WTC11 (cell line): ENCODE data around the gene ALAS1. TPM values are rescaled to one million over a fixed set of nuclear protein-coding genes. Genes with fewer than 3 reads are reported as not detected.

Source experiments
- ATAC-seq: fragments of 200-7000 bp; cut with Tn5 transposase; 2 replicates; pipeline ENCODE4 v1.10.0; 2021; ENCODE audit warnings: mild to moderate bottlenecking, moderate library complexity
- CTCF ChIA-PET: fragments of 300-600 bp; sonication (Branson Sonifier 250); formaldehyde crosslinking; loops from one replicate; lab custom pipeline; 2021; ENCODE audit warnings: antibody characterized with exemption; lab: Charles Lee
- POLR2A ChIA-PET: fragments of 350-600 bp; sonication (Branson Sonifier 250); formaldehyde crosslinking; loops from one replicate; lab custom pipeline; 2021; ENCODE audit warnings: antibody characterized with exemption; lab: Charles Lee
- DNase-seq: peaks from one replicate; pipeline ENCODE4 v3.0.0; 2021; ENCODE audit warnings: low spot score
- H3K27ac Mint-ChIP-seq: 2 replicates; pipeline ENCODE4 v1.8.0; 2021; ENCODE audit warnings: mixed read lengths
- H3K27me3 Mint-ChIP-seq: 2 replicates; pipeline ENCODE4 v1.8.0; 2021; ENCODE audit warnings: low read depth, mild to moderate bottlenecking, moderate library complexity, mixed read lengths
- H3K36me3 Mint-ChIP-seq: 2 replicates; pipeline ENCODE4 v1.8.0; 2021; ENCODE audit warnings: mixed read lengths
- H3K4me1 Mint-ChIP-seq: 2 replicates; pipeline ENCODE4 v1.8.0; 2022; ENCODE audit warnings: mixed read lengths
- H3K4me3 Mint-ChIP-seq: 2 replicates; pipeline ENCODE4 v1.8.0; 2021; ENCODE audit warnings: mild to moderate bottlenecking, moderate library complexity, mixed read lengths
- H3K9me3 Mint-ChIP-seq: 2 replicates; pipeline ENCODE4 v1.8.0; 2021; ENCODE audit warnings: mixed read lengths
- ATF1 ChIP-seq: sonication (generic); formaldehyde crosslinking; IDR thresholded peaks from 2 replicates; pipeline ENCODE4 v1.8.1; 2023; ENCODE audit warnings: mild to moderate bottlenecking, moderate library complexity, missing genetic modification reagents
- CREB1 ChIP-seq: sonication (generic); formaldehyde crosslinking; IDR thresholded peaks from 2 replicates; pipeline ENCODE4 v1.8.0; 2023; ENCODE audit warnings: mild to moderate bottlenecking, missing genetic modification reagents
- CREM ChIP-seq: sonication (generic); formaldehyde crosslinking; IDR thresholded peaks from 2 replicates; pipeline ENCODE4 v1.8.1; 2022; ENCODE audit warnings: mild to moderate bottlenecking, missing genetic modification reagents, moderate library complexity
- GRHL2 ChIP-seq: fragments of 250-450 bp; sonication (Bioruptor Pico); IDR thresholded peaks from 2 replicates; pipeline ENCODE4 v1.8.0; 2022; ENCODE audit warnings: mild to moderate bottlenecking, moderate library complexity; ENCODE audit not compliant: insufficient replicate concordance, severe bottlenecking
- KAT7 ChIP-seq: sonication (generic); formaldehyde crosslinking; IDR thresholded peaks from 2 replicates; pipeline ENCODE4 v1.8.1; 2023; ENCODE audit warnings: missing genetic modification reagents, mild to moderate bottlenecking, borderline replicate concordance
- MXD4 ChIP-seq: fragments of 250-450 bp; sonication (Bioruptor Pico); IDR thresholded peaks from 2 replicates; pipeline ENCODE4 v1.8.0; 2021; ENCODE audit warnings: mild to moderate bottlenecking, moderate library complexity, borderline replicate concordance
- NFYB ChIP-seq: sonication (generic); formaldehyde crosslinking; conservative IDR thresholded peaks from 2 replicates; pipeline ENCODE4 v1.8.0; 2022; ENCODE audit warnings: low read depth, missing genetic modification reagents
- NR1H2 ChIP-seq: sonication (generic); formaldehyde crosslinking; IDR thresholded peaks from 2 replicates; pipeline ENCODE4 v1.9.0; 2021; ENCODE audit warnings: mild to moderate bottlenecking, moderate library complexity, missing genetic modification reagents
- OVOL2 ChIP-seq: fragments of 250-450 bp; sonication (Bioruptor Pico); IDR thresholded peaks from 2 replicates; pipeline ENCODE4 v1.9.0; 2021; ENCODE audit warnings: mild to moderate bottlenecking, borderline replicate concordance
- SMAD3 ChIP-seq: sonication (generic); formaldehyde crosslinking; IDR thresholded peaks from 2 replicates; pipeline ENCODE4 v1.8.0; 2022; ENCODE audit warnings: missing genetic modification reagents, mild to moderate bottlenecking, borderline replicate concordance
- TP53 ChIP-seq: sonication (generic); formaldehyde crosslinking; IDR thresholded peaks from 2 replicates; pipeline ENCODE4 v1.8.1; 2023; ENCODE audit warnings: mild to moderate bottlenecking, missing genetic modification reagents
- ZNF219 ChIP-seq: sonication (generic); formaldehyde crosslinking; IDR thresholded peaks from 2 replicates; pipeline ENCODE4 v1.8.0; 2023; ENCODE audit warnings: missing genetic modification reagents, mild to moderate bottlenecking, borderline replicate concordance
- ZNF396 ChIP-seq: fragments of 250-450 bp; sonication (Bioruptor Pico); IDR thresholded peaks from 2 replicates; pipeline ENCODE4 v1.8.0; 2021; ENCODE audit warnings: mild to moderate bottlenecking, moderate library complexity, borderline replicate concordance
- total RNA-seq: library from RNA; stranded (reverse); gene quantifications from 3 replicates; pipeline ENCODE4 v1.2.3, GENCODE V29; 2021
- TF ChIP-seq, protein P1 (sequence below): sonication (generic); formaldehyde crosslinking; IDR thresholded peaks from 2 replicates; pipeline ENCODE4 v1.8.1; 2022; ENCODE audit warnings: missing genetic modification reagents, borderline replicate concordance
- TF ChIP-seq, protein P2 (sequence below): sonication (generic); formaldehyde crosslinking; IDR thresholded peaks from 2 replicates; pipeline ENCODE4 v1.8.0; 2022; ENCODE audit warnings: missing genetic modification reagents
- TF ChIP-seq, protein P3 (sequence below): sonication (generic); formaldehyde crosslinking; IDR thresholded peaks from 2 replicates; pipeline ENCODE4 v1.8.0; 2022; ENCODE audit warnings: mild to moderate bottlenecking, missing genetic modification reagents
- TF ChIP-seq, protein P4 (sequence below): sonication (generic); formaldehyde crosslinking; IDR thresholded peaks from 2 replicates; pipeline ENCODE4 v1.8.1; 2023; ENCODE audit warnings: mild to moderate bottlenecking, missing genetic modification reagents
- TF ChIP-seq, protein P5 (sequence below): fragments of 250-450 bp; sonication (Bioruptor Pico); IDR thresholded peaks from 2 replicates; pipeline ENCODE4 v1.9.0; 2021; ENCODE audit warnings: moderate library complexity, mild to moderate bottlenecking, inconsistent platforms, borderline replicate concordance

Gene ALAS1
- total RNA-seq, 1 experiment from 2014 or later = 39.1 TPM

DNA sequence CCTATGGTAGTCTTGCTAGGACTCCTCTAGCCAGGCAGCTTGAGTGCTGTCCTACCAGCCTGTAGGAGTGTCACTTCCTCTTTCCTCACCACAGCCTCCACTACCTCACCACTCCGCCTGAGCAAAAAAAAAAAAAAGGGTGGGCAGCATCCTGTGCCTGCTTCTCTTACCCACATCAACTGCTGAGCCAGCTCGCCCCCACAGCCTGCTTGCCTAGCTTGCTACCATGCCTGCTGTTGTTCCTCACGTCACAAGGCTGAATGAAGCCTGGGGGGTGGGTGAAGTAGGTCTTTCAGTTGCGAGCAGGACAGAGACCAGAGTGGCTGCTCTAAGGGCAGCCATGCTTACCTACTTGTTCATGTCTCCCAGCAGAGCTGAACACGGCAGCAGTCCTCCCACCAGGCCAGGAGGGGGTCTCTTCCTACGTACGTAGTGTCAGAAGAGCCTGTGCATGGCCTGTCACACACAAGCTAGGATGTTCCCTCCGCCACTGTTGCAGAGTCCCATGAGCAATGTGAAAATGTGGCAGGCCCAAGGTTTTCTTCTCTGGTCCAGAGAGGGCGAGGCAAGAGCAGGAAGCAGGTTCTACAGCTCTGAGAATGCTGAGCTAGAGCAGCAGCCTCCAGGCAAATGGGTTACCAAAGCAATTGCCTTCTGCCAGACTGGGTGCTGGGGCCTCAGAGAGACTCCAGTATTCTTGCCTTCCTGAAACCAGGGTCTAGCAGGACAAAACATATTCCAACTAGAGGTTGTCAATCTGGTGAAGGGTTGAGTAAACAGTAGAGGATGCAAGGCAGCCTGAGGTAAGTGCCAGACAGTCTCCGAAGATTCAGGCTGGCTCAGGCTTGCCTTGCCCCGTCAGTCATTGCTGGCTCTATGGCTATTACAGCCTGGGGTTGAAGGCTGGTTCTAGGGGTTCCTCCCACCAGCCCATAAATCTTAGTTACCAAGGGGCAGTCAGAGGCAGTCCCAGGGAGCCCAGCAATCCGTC is 55.6 kb downstream of the ALAS1 start:
- no peaks in the 10 kb centered on the region for H3K27me3 Mint-ChIP-seq
- DNase-seq (no peak), ATAC-seq (no peak; the same call in 1 of the 2 replicates)
- ChIA-PET CTCF (interaction anchor here (0.9 to 2.8 kb wide), 6 partner anchors 19 to 159 kb away, joined by 3 to 11 read pairs (median 4); partner anchors contain the start of gene WDR82), POLR2A (no interaction called here)
- H3K27ac Mint-ChIP-seq = no peak overlapping the region
- no peak overlapping the region for H3K4me3 Mint-ChIP-seq
- no peak for TF ChIP-seq NR1H2
- H3K4me1 Mint-ChIP-seq = no peaks in the 10 kb centered on the region
- no peaks in the 10 kb centered on the region for H3K9me3 Mint-ChIP-seq
- H3K36me3 Mint-ChIP-seq = peaks cover 50% of the 10 kb centered on the region

DNA sequence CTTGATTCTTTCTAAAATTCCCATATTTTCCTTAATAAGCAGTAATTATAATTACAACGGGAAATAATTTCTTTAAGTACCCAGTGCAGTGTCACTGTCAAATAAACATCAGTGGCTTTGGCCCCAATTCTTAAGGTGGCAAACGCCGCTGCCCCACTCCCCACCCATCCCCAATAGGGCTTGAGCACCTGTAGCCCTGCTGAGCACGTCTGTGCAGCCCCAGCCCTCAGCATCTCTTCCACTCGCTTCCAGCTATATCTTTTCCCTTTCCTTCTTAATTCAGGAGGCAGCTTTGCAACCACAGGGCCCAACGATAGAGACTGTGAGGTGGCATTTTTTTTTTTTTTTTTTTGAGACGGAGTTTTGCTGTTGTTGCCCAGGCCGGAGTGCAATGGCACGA is 56.6 kb downstream of the ALAS1 start:
- peaks cover 60% of the 10 kb centered on the region for H3K36me3 Mint-ChIP-seq
- POLR2A ChIA-PET = interaction anchor here (0.7 kb wide), 1 partner anchor 49 kb away, joined by 3 read pairs; no protein-coding TSS in a partner anchor
- no peak overlapping the region for H3K27ac Mint-ChIP-seq
- no peak overlapping the region for H3K4me3 Mint-ChIP-seq
- no peaks in the 10 kb centered on the region for H3K9me3 Mint-ChIP-seq
- no peaks in the 10 kb centered on the region for H3K4me1 Mint-ChIP-seq
- DNase-seq (no peak), ATAC-seq (no peak)
- CTCF ChIA-PET = interaction anchor here (1.4 to 2.8 kb wide), 3 partner anchors 23 to 130 kb away, joined by 4 to 11 read pairs (median 8); no protein-coding TSS in a partner anchor
- H3K27me3 Mint-ChIP-seq = no peaks in the 10 kb centered on the region
- TF ChIP-seq NFYB (CRISPR knock-in tag) (no peak), GRHL2 (CRISPR knock-in tag) (no peak)

DNA sequence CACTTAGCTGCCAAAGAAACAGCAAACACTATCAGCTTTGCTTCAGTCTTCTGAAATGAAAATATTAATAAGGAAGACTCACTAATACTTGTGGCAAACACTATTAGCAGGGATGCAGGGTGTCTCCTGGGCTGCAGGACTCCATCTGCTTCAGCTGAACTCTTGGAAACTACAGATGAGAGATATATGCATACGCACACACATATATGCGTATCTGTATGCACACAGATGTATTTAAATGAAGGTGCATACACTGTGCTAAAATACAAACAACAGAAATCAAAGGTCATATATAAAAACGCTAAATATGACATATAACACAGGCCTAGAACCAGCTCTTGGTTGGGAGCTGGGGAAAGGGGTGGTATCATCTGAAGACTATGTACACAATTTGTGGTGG is 58.2 kb downstream of the ALAS1 start:
- no peaks in the 10 kb centered on the region for H3K4me1 Mint-ChIP-seq
- POLR2A ChIA-PET = no interaction called here
- TF ChIP-seq, protein P1, sequence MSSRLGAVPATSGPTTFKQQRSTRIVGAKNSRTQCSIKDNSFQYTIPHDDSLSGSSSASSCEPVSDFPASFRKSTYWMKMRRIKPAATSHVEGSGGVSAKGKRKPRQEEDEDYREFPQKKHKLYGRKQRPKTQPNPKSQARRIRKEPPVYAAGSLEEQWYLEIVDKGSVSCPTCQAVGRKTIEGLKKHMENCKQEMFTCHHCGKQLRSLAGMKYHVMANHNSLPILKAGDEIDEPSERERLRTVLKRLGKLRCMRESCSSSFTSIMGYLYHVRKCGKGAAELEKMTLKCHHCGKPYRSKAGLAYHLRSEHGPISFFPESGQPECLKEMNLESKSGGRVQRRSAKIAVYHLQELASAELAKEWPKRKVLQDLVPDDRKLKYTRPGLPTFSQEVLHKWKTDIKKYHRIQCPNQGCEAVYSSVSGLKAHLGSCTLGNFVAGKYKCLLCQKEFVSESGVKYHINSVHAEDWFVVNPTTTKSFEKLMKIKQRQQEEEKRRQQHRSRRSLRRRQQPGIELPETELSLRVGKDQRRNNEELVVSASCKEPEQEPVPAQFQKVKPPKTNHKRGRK (CRISPR knock-in tag) = no peak
- TF ChIP-seq, protein P2, sequence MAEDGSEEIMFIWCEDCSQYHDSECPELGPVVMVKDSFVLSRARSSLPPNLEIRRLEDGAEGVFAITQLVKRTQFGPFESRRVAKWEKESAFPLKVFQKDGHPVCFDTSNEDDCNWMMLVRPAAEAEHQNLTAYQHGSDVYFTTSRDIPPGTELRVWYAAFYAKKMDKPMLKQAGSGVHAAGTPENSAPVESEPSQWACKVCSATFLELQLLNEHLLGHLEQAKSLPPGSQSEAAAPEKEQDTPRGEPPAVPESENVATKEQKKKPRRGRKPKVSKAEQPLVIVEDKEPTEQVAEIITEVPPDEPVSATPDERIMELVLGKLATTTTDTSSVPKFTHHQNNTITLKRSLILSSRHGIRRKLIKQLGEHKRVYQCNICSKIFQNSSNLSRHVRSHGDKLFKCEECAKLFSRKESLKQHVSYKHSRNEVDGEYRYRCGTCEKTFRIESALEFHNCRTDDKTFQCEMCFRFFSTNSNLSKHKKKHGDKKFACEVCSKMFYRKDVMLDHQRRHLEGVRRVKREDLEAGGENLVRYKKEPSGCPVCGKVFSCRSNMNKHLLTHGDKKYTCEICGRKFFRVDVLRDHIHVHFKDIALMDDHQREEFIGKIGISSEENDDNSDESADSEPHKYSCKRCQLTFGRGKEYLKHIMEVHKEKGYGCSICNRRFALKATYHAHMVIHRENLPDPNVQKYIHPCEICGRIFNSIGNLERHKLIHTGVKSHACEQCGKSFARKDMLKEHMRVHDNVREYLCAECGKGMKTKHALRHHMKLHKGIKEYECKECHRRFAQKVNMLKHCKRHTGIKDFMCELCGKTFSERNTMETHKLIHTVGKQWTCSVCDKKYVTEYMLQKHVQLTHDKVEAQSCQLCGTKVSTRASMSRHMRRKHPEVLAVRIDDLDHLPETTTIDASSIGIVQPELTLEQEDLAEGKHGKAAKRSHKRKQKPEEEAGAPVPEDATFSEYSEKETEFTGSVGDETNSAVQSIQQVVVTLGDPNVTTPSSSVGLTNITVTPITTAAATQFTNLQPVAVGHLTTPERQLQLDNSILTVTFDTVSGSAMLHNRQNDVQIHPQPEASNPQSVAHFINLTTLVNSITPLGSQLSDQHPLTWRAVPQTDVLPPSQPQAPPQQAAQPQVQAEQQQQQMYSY (CRISPR knock-in tag) = no peak
- TF ChIP-seq ATF1 (CRISPR knock-in tag) = no peak
- TF ChIP-seq SMAD3 (CRISPR knock-in tag) = no peak
- TF ChIP-seq, protein P3, sequence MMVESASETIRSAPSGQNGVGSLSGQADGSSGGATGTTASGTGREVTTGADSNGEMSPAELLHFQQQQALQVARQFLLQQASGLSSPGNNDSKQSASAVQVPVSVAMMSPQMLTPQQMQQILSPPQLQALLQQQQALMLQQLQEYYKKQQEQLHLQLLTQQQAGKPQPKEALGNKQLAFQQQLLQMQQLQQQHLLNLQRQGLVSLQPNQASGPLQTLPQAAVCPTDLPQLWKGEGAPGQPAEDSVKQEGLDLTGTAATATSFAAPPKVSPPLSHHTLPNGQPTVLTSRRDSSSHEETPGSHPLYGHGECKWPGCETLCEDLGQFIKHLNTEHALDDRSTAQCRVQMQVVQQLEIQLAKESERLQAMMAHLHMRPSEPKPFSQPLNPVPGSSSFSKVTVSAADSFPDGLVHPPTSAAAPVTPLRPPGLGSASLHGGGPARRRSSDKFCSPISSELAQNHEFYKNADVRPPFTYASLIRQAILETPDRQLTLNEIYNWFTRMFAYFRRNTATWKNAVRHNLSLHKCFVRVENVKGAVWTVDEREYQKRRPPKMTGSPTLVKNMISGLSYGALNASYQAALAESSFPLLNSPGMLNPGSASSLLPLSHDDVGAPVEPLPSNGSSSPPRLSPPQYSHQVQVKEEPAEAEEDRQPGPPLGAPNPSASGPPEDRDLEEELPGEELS = no peak
- TF ChIP-seq NR1H2 = no peak
- no peak for TF ChIP-seq CREM
- TF ChIP-seq MXD4 (CRISPR knock-in tag) = no peak
- no peak for TF ChIP-seq TP53 (CRISPR knock-in tag)
- no peak for TF ChIP-seq ZNF219
- no peak for TF ChIP-seq GRHL2 (CRISPR knock-in tag)
- TF ChIP-seq, protein P4, sequence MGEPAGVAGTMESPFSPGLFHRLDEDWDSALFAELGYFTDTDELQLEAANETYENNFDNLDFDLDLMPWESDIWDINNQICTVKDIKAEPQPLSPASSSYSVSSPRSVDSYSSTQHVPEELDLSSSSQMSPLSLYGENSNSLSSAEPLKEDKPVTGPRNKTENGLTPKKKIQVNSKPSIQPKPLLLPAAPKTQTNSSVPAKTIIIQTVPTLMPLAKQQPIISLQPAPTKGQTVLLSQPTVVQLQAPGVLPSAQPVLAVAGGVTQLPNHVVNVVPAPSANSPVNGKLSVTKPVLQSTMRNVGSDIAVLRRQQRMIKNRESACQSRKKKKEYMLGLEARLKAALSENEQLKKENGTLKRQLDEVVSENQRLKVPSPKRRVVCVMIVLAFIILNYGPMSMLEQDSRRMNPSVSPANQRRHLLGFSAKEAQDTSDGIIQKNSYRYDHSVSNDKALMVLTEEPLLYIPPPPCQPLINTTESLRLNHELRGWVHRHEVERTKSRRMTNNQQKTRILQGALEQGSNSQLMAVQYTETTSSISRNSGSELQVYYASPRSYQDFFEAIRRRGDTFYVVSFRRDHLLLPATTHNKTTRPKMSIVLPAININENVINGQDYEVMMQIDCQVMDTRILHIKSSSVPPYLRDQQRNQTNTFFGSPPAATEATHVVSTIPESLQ (CRISPR knock-in tag) = no peak
- TF ChIP-seq ZNF396 (CRISPR knock-in tag) = no peak
- TF ChIP-seq OVOL2 = no peak
- TF ChIP-seq, protein P5, sequence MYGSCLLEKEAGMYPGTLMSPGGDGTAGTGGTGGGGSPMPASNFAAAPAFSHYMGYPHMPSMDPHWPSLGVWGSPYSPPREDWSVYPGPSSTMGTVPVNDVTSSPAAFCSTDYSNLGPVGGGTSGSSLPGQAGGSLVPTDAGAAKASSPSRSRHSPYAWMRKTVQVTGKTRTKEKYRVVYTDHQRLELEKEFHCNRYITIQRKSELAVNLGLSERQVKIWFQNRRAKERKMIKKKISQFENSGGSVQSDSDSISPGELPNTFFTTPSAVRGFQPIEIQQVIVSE (CRISPR knock-in tag) = no peak
- TF ChIP-seq KAT7 = no peak
- no peak for TF ChIP-seq CREB1

More for the DNA sequence above, 58.2 kb downstream of the ALAS1 start:
- DNase-seq = no peak
- no peak for ATAC-seq
- CTCF ChIA-PET = interaction anchor here (0.8 to 1.6 kb wide), 2 partner anchors 36 to 129 kb away, joined by 3 to 4 read pairs; no protein-coding TSS in a partner anchor
- H3K9me3 Mint-ChIP-seq = no peaks in the 10 kb centered on the region
- no peaks in the 10 kb centered on the region for H3K27me3 Mint-ChIP-seq
- H3K27ac Mint-ChIP-seq = no peak overlapping the region
- no peak overlapping the region for H3K4me3 Mint-ChIP-seq
- peaks cover 76% of the 10 kb centered on the region for H3K36me3 Mint-ChIP-seq
